NCI-H510A (cell line): ENCODE measurements around the gene VRK3.

Experiments
- DNase-seq: peaks from one replicate; lab custom pipeline; 2025; lab: John Stamatoyannopoulos, UW

Gene VRK3

DNA sequence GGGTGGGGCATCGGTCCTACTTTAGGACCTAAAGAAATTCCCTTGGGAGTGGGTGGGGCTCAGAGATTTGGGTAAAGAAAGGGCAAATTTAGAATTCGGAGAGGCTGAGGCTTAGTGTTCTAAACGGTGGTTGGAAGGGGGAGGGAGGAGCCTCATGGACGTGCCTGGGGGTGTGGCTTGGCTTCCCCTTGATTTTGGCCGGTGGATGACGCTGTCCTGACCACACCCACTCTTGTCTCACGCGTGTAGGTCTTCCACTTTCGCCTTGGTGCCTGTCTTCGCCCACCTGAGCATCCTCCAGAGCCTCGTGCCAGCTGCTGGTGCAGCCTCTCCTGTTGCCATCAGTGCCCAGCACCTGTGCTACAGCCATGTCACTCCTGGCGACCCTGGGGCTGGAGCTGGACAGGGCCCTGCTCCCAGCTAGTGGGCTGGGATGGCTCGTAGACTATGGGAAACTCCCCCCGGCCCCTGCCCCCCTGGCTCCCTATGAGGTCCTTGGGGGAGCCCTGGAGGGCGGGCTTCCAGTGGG lies 94.6 kb downstream of the VRK3 start:
- no peak for DNase-seq

DNA sequence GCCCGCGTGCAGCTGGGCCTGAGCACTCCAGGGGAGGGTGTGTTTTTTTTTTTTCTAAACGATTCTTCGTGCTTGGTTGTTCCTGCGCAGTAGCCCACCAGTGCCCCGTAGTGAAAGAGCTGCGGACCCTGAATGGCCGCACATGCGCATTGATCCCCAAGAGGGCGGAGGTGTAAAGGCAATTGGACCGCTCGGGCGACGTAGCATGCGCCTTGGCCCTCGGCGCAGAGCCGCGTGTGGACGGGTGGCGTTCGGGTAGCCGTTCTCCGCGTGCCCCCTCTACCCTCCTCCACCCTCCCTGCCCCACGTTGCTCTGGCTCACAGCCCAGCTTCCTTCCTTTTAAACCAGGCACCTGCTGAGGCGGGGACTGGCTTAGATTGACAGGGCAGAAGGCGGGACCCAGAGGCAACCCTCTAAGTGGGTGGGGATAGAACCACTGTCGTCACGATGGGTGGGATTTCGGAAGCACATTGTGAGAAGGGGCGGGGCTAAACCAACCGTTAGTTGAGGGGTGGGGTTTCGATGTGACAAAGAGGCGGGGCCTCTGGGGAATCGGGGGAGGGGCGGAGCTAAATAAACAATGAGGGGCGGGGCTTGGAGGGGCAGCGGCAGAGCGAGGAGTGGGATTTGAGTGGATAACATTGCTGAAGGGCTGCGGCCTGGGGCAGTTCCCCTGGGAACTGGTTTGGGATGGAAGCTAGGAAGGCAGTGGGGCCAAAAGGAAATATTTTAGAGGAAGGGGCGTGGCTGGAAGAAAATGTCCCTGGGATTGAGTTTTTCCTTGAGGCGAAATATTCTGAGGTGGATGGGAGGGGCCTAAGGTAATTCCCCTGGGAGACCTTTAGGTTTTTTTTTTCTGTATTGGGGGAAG lies 95.3 kb downstream of the VRK3 start:
- DNase-seq: peak; percentile 75

DNA sequence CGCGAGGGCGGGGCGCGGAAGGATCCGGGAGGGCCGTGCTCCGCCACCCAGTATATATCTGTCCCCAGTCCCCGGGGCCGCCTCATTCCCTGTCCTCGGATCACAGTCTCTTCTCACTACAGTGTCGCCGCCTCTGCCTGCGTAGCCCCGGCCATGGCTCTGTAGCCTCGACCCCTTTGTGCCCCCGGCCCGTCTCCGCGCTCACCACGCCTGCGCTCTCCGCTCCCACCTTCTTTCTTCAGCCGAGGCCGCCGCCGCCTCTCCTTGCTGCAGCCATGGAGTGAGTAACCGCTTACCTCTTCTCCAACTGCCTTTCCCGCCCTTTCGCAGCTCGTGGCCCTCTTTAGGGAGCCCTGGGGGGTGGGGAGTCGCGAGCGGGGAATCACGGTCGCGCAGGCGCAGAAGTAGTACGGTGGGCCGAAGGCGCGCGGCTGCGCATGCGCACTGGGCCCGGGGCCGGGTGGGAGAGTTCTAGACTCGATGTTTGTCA lies 96.0 kb downstream of the VRK3 start, which contains the start of the genes ATF5 and NUP62:
TSS of gene ATF5 (plus strand) at position 85 of the 490 bp plus-strand sequence. CDS start 1,646 bp downstream, outside the sequence.
TSS of gene NUP62 (minus strand) at position 384 of the 490 bp plus-strand sequence. CDS start 19,697 bp downstream, outside the sequence.
- peak; percentile 75 for DNase-seq

DNA sequence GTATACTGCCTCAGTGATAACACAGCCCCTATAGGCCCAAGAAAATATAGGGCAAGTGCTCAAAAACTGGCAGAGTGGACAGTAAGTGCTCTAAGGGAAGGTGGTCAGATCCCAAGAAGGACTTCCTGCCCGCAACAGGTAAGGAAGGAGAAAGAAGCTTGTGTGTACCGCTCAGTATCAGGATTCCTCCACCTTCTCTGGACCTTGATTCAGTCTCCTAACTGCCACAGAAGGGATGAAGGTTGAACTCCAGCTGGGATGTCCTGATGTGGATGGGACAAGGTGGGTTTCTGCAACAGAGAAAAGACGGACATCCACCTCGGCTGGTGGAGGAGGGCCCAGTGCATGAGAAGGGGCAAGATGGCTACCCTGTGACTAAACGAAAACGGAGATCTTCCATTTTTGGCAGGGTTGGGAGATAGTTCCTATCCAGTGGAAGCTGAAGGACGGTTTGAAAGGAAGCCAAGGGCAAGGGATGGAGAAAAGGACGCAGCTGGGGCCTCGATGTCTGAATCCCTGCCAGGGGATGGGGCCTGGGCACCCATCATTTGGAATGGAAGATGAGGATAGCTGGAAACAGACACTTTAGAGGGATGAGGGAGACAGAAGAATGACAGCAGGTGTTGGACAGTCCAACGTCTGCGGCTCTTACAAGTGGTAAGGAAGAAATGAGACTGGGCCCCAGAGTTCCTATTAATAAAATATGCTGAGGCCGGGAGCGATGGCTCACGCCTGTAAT lies 97.5 kb downstream of the VRK3 start:
- DNase-seq: no peak

DNA sequence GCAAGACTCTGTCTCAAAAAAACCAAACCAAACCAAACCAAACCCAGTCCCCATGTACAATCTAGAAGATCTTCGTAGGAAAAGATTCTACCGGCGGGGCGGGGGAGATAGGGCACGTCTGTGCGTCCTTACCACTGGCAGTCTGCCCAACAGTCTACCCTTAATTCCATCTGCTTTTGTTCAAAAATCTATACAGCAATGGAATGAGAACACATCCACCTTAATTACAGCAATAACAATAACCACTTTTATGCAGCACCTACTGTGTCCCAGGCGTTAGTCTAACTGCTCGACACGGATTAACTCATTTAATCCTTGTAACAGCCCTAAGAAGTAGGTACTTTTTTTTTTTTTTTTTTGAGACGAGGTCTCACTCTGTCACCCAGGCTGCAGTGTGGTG lies 98.7 kb downstream of the VRK3 start:
- DNase-seq: no peak
